ENCODE data around the gene SLC12A5.

DNA sequence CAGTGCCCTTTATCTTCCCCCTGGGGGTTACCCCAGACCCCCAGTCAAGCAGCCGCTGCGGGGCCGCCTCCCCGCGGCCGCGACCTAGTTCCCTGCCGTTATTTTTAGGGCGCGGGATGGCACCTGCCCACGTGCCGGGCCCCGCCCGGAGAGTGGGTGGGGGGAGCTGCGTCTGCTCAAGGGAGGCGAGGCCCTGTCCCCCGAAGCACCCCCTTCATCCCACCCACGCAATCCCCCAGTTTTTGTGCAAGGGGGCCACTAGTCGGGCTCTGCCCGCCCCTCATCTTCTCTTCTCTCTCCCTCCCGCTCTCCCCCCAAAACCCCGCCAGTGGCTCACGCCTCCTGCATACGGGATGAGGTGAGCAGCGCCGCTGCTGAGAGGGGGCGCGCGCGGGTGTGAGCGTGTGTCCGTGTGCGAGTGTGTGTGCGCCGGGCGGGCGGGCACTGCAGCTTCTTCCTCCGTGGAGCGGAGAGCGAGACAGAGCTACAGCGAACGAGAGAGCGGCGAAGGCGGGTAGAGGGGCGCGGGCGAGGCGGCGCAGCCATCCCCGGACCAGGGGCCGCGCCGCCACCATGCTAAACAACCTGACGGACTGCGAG lies at the start of gene SLC12A5:
- TF ChIP-seq, protein P1, sequence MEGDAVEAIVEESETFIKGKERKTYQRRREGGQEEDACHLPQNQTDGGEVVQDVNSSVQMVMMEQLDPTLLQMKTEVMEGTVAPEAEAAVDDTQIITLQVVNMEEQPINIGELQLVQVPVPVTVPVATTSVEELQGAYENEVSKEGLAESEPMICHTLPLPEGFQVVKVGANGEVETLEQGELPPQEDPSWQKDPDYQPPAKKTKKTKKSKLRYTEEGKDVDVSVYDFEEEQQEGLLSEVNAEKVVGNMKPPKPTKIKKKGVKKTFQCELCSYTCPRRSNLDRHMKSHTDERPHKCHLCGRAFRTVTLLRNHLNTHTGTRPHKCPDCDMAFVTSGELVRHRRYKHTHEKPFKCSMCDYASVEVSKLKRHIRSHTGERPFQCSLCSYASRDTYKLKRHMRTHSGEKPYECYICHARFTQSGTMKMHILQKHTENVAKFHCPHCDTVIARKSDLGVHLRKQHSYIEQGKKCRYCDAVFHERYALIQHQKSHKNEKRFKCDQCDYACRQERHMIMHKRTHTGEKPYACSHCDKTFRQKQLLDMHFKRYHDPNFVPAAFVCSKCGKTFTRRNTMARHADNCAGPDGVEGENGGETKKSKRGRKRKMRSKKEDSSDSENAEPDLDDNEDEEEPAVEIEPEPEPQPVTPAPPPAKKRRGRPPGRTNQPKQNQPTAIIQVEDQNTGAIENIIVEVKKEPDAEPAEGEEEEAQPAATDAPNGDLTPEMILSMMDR (IDR thresholded peaks at IDR 0.05) = no peak
- no peak for TF ChIP-seq POLR2AphosphoS5 (IDR thresholded peaks at IDR 0.05)
- TF ChIP-seq POLR2A (IDR thresholded peaks at IDR 0.05) = no peak
- no peak for TF ChIP-seq EP300 (IDR thresholded peaks at IDR 0.05)

Data from stomach (tissue), 4 donors.